H1 (cell line): ENCODE data around the gene PIEZO1. TPM values are rescaled to one million over a fixed set of nuclear protein-coding genes. Genes with fewer than 3 reads are reported as not detected.

ENCODE experiments used
- ASH2L ChIP-seq: fragments of 200-600, 300-600 bp; sonication (generic); IDR thresholded peaks from one replicate; pipeline ENCODE4 v1.7.1; 2017; ENCODE audit warnings: low read length
- ATF2 ChIP-seq: IDR thresholded peaks from 2 replicates; pipeline ENCODE4 v1.6.1; 2012; ENCODE audit warnings: low read length, inconsistent platforms
- BACH1 ChIP-seq: IDR thresholded peaks from 2 replicates; pipeline ENCODE4 v1.6.1; 2012; ENCODE audit warnings: low read length, improper control_type of control experiment
- BCL11A ChIP-seq, 2 experiments: IDR thresholded peaks; one replicate each; pipeline ENCODE4 v1.6.1; 2011; ENCODE audit warnings: low read depth in 2 of 2, low read length in 2 of 2, mild to moderate bottlenecking in 2 of 2
- CHD1 ChIP-seq: IDR thresholded peaks from 2 replicates; pipeline ENCODE4 v1.6.1; 2012; ENCODE audit warnings: low read depth, low read length, improper control_type of control experiment
- CHD2 ChIP-seq: IDR thresholded peaks from 2 replicates; pipeline ENCODE4 v1.6.1; 2012; ENCODE audit warnings: low read length, improper control_type of control experiment
- CREB1 ChIP-seq: IDR thresholded peaks from 2 replicates; pipeline ENCODE4 v1.6.1; 2012; ENCODE audit warnings: inconsistent platforms
- CTCF ChIP-seq, 3 experiments: IDR thresholded peaks; 1 replicate in 2 of 3; 2 replicates in 1 of 3; pipeline versions ENCODE4 v1.5.1 to v1.6.1; 2011; ENCODE audit warnings: low read length in 3 of 3, mild to moderate bottlenecking in 3 of 3, inconsistent platforms in 2 of 3, low read depth in 1 of 3, moderate library complexity in 1 of 3; ENCODE audit not compliant: insufficient read depth in 1 of 3; ENCODE audit errors: control extremely low read depth in 1 of 3
- EP300 ChIP-seq, 2 experiments: IDR thresholded peaks; 1 replicate in 1 of 2; 2 replicates in 1 of 2; pipeline ENCODE4 v1.6.1; 2011 to 2012; ENCODE audit warnings: low read depth in 2 of 2, low read length in 2 of 2, mild to moderate bottlenecking in 2 of 2, borderline replicate concordance in 1 of 2, inconsistent platforms in 1 of 2, moderate library complexity in 1 of 2
- FOSL1 ChIP-seq: IDR thresholded peaks from 2 replicates; pipeline ENCODE4 v1.6.1; 2011; ENCODE audit warnings: mild to moderate bottlenecking, low read depth, low read length, moderate library complexity; ENCODE audit not compliant: insufficient read depth
- GTF2F1 ChIP-seq: IDR thresholded peaks from 2 replicates; pipeline ENCODE4 v1.6.1; 2012; ENCODE audit warnings: low read depth, low read length, improper control_type of control experiment, borderline replicate concordance
- HDAC2 ChIP-seq, 2 experiments: fragments of 300-600 bp in 1 of 2; sonication (generic) in 1 of 2; IDR thresholded peaks; 2 replicates each; pipeline ENCODE4 v1.6.1; 2011 to 2012; ENCODE audit warnings: low read depth in 2 of 2, low read length in 2 of 2, mild to moderate bottlenecking in 2 of 2, moderate library complexity in 2 of 2, borderline replicate concordance in 1 of 2, inconsistent platforms in 1 of 2
- KDM1A ChIP-seq: fragments of 200-600, 300-600 bp; sonication (generic); IDR thresholded peaks from 2 replicates; pipeline ENCODE4 v1.7.1; 2016; ENCODE audit warnings: mild to moderate bottlenecking, low read length, borderline replicate concordance
- POLR2AphosphoS5 ChIP-seq: IDR thresholded peaks from 2 replicates; pipeline ENCODE4 v1.6.1; 2011; ENCODE audit warnings: low read depth, low read length
- RAD21 ChIP-seq, 2 experiments: IDR thresholded peaks in 1 of 2; conservative IDR thresholded peaks in 1 of 2; 2 replicates each; pipeline ENCODE4 v1.6.1; 2011; ENCODE audit warnings: low read depth in 2 of 2, low read length in 2 of 2, improper control_type of control experiment in 1 of 2, inconsistent platforms in 1 of 2, mild to moderate bottlenecking in 1 of 2, moderate library complexity in 1 of 2
- RFX5 ChIP-seq: IDR thresholded peaks from 2 replicates; pipeline ENCODE4 v1.6.1; 2011; ENCODE audit warnings: low read depth, low read length, improper control_type of control experiment, borderline replicate concordance
- RNF2 ChIP-seq: fragments of 200-900, 300-1000 bp; sonication (generic); IDR thresholded peaks from 2 replicates; pipeline ENCODE4 v1.7.1; 2016; ENCODE audit warnings: borderline replicate concordance, low read depth, mild to moderate bottlenecking, antibody characterized with exemption, low read length; ENCODE audit not compliant: poor library complexity, severe bottlenecking; ENCODE audit errors: missing control alignments
- YY1 ChIP-seq: IDR thresholded peaks from 2 replicates; pipeline ENCODE4 v1.6.1; 2011; ENCODE audit warnings: low read depth, mild to moderate bottlenecking, low read length
- polyA plus RNA-seq, 7 experiments: library from polyadenylated mRNA; depleted of rRNA in 3 of 7; stranded (reverse) in 5 of 7; unstranded in 2 of 7; fragments of >200 nt in 5 of 7; fragments of 200-250 nt in 2 of 7; gene quantifications; 1 replicate in 5 of 7; 2 replicates in 1 of 7; 4 replicates in 1 of 7; pipeline versions ENCODE4 v1.2.1 to v1.2.3, GENCODE V29; 2011 to 2013; ENCODE audit warnings: missing spikeins in 2 of 7, mixed read lengths in 2 of 7
- total RNA-seq: library from RNA; stranded (reverse); fragmentation: NEBNext Ultra II Directional; extraction: Animal tissue kit (Norgen Biotek cat#: 25700); gene quantifications from 2 replicates; pipeline ENCODE4 v1.2.1, GENCODE V29; 2021

Gene PIEZO1
- total and polyA plus RNA-seq, 2 of the 8 experiments (the other 6 are each of a cell fraction or from before 2014, with no cell fraction given): 42.3 to 67.5 TPM

GRCh38 chr16:88785106-88785924 lies at the start of gene PIEZO1 (continued):
- TF ChIP-seq BCL11A (IDR thresholded peaks at IDR 0.05; ENCODE audit: low read depth in 2 of 2, low read length in 2 of 2) (no peak), YY1 (no peak), KDM1A (no peak), CHD2 (no peak), BACH1 (peak; percentile 88), CTCF (IDR thresholded peaks at IDR 0.05; ENCODE audit: control extremely low read depth in 1 of 3, insufficient read depth in 1 of 3, low read depth in 1 of 3, low read length in 3 of 3) (peak; percentile 49 to 67 (median 55)), RNF2 (no peak), HDAC2 (IDR thresholded peaks at IDR 0.05; ENCODE audit: borderline replicate concordance in 1 of 2, low read depth in 2 of 2, low read length in 2 of 2) (peak in 1 of 2 experiments; percentile 81; a peak in 2 of 4 replicates), ASH2L (peak; percentile 30), EP300 (IDR thresholded peaks at IDR 0.05; ENCODE audit: borderline replicate concordance in 1 of 2, low read depth in 2 of 2, low read length in 2 of 2) (no peak), CREB1 (peak; percentile 18; the same call in 1 of the 2 replicates), POLR2AphosphoS5 (no peak), RAD21 (IDR thresholded peaks at IDR 0.05 in 1 of 2, conservative IDR thresholded peaks at IDR 0.05 in 1 of 2; ENCODE audit: low read depth in 2 of 2, low read length in 2 of 2) (peak; percentile 21 to 54; a peak in 3 of 4 replicates), GTF2F1 (no peak), ATF2 (no peak), CHD1 (no peak), RFX5 (no peak), FOSL1 (no peak)
